HG03575 (cell line): Measurements from ENCODE around the gene CFAP92.
"Not testable (repeated sequence)": the region's sequence is repeated elsewhere in the genome, so short reads cannot be mapped to it uniquely, and the experiment has no call there.

Experiments used
- ATAC-seq: cut with Tn5 transposase; IDR thresholded peaks from one replicate; pipeline ENCODE4 v1.9.1; 2021; ENCODE audit not compliant: unreplicated experiment, insufficient number of reproducible peaks, low FRiP score; ENCODE audit errors: extremely low read depth

CFAP92 gene

DNA sequence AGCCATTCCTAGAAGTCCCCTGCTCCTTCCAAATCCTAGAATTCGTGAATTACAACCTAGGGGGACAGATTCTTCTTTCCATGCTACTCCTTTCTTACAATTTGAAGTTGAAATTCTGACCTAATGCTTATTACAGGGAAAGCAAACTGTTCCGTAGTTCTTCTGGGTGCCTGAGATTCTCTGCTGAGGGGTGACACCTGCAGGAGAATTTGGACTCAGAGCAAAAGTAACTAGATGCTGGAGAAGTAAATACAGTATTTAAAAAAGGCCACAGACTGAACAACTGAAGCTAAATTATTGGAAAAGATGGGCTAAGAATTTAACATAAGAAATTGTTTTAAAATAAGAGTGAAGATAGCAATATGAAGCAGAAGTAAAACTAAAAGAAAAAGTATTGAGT is 76.6 kb downstream of the CFAP92 start:
- no peak for ATAC-seq

DNA sequence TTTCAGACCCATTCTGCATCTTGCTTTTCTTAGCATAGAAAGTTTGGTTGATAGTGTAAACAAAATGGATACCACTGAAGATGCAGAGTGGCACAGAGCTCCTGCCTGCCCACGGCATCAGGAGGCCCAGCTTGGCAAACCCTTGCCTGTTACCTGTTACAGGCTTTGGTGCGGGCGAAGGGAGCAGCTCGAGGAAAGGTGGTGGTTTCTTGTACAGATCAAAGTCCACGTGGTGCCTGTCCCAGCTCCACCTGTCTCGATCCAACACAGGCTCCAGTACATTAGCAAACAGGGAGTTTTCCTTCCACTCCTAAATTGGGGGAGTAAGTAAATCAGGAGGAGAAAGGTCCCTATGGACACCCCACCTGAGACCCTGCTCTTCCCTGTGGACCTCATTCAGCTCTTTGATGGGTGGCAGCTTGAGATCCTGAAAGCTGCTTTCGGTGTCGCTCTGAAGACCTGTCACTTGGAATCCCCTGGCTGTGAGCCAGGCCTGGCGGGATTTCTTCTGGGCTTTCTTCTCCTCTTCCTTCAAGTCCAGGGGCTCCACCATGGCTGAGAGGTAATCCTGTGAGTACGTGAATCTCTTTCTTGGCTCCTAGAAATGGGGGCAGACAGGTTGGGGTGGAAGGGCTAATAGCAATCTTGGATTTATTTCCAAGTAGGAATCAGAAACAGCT is 78.8 kb downstream of the CFAP92 start:
- no peak for ATAC-seq

DNA sequence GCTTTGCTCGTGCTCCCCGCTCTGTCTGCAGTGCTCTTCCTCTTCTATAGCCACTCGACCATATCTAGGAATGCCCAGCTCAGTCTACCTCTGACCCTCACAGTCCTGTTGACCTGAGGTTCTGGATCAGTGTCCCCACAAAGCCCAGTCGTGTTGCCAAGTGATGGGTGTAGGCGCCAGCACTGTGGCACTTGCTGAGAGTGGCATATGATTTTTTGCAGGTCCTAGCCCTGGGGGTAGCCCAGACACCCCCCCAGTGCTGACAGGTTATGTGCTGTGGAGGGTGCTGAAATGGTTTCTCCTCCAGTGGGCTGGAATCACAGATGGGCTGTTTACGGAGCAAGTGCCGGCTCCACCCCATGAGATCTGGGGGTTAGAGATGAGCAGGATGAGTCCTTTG is 82.0 kb downstream of the CFAP92 start:
- ATAC-seq: no peak

DNA sequence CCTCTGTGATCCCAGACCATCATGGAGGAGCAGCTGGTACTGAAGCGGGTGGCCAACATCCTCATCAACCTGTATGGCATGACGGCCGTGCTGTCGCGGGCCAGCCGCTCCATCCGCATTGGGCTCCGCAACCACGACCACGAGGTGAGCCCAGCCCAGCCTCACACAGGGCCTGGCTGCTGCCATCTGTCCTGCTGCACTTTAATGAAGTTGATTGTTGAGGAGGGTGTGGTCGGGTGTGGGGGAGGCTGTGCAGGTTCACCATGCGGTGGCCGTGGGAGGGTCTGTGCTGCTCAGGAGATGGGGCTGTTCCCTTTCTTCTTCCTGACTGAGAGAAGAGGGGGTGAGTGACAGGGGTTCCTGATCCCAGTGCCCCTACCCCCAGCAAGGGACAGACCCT is 83.9 kb downstream of the CFAP92 start:
- ATAC-seq: no peak

DNA sequence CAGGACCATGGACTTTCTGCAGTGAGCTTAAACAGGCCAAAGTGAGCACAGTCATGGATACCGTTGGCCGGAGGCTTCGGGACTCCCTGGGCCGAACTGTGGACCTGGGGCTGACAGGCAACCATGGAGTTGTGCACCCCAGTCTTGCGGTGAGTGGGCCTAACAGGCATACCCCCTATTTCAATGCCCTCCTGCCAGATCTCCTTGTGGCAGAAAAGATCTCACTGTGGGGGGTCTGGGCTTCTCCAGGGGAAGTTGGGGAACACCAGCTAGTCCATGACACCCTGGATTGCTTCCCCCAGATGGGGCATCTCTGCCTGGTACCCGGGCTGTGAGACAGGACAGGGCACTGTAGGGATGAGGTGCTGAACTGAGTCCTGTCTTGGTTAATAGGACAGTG is 84.9 kb downstream of the CFAP92 start:
- no peak for ATAC-seq

DNA sequence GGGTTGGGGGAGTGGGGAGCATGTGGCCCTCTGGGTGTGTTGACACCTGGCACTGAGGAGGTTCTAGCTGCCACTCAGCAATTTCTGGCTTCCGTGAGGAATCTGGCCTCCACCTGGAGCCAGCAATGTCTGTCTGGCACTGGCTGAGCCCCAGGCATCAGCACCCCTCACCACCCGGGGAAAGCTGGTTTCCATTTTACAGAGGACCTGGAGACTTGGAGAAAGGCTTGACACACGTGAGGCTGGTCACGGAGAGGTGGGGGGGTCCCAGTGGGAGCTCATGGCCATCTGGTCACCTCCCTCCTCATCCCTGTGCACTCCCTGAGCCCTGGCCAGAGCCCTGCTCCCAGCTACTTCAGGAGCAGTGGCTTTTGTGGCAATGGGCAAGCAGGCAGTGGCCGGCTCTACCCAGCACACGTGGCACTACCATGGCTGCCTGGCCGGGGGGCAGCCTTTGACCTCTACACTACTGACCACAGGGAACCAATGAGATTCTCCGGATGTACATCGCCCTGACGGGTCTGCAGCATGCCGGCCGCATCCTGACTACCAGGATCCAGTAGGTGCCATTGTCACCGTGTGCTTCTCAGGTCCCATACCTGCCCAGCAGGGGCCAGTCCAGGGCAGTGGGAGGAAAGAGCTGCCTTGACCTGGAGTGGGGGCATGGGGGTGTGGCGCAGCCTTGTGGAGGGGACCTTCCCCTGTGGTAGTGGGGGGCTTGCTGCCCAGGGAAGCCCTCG is 86.0 kb downstream of the CFAP92 start:
- ATAC-seq: no peak

DNA sequence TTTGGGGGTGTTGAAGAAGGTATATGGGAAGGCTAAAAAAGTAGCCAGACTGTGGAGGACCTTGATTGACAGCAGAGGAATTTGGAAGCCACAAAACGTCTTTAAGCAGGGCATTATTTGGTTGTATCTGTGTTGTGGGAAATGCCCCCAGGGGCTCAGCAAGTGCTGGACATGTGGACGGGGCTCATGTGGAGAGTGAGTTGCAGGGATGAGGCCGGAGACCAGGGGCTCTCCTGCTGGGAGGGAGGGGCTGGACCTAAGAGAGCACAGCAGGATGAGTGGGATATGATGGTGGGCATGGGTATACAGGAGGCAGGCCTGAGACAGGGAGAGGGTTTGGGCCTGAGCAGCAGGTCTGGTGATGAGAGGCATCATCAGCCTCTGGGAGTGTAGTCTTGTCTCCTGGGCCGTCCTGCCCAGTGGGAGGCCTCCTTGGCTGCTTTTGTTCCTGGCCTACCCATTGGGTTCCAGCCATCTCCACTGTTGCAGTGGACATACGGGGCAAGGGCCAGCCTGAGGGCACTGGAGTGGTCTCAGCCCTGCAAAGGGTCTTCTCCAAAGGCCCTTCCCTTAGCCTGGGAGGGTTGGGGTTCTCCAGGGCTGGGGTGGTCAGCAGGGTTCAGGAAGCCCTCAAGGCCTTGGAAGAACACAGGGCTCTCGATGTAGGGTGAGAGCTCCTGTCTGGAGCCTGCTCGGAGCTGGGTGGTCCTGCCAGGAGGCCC is 86.9 kb downstream of the CFAP92 start:
- ATAC-seq: no peak

DNA sequence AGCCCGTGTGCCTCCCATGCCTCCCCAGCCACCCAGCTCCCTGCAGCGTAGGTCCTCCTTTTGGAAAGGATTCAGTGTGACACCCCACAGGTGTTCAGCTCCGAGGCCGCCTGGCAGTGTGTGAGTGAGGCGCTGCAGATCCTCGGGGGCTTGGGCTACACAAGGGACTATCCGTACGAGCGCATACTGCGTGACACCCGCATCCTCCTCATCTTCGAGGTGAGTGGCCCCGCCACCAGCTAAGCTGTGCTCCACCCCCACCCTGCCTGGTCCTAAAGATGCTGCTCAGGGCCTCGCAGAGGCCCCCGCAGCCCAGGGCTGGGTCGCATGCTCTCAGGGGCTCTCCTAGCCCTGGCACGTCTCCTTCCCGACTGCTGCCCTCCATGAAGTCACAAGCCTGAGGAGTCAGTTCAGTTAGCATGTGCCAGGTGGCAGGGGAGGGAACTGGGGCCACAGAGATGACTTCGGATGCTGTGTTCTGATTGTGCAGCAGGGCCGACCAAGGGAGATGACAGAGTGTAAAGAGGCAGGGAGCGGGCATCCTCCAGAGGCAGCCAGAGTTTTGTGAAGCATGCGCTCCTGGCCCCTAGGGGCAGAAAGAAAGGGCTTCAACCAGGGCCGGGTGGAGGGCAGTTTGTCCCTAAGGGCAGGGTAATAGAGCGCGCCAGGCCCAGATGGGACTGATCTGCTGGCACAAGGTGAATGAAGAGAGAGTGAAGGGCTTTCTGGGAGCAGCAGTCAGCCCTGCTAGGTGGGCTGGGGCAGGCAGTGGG is 87.7 kb downstream of the CFAP92 start:
- no peak for ATAC-seq

DNA sequence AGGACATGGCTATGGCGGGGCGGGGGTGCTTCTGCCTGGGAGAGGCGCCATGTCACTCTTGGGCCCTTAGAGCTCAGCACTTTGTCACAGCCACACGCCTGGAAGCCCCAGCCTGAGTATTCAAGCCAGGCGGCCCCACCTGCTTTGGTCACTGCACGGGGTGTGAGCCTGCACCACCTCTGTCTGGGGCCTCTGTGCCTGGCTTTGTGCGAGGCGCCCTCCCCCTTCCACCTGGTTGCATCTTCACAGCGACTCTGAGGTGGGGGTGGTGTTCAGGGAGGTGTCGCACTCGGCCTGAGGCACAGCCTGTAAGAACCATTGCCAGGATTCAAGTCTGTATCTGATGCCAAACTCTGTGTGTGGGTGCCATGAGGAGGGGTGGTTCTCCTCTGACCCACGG is 90.4 kb downstream of the CFAP92 start:
- ATAC-seq: no peak

DNA sequence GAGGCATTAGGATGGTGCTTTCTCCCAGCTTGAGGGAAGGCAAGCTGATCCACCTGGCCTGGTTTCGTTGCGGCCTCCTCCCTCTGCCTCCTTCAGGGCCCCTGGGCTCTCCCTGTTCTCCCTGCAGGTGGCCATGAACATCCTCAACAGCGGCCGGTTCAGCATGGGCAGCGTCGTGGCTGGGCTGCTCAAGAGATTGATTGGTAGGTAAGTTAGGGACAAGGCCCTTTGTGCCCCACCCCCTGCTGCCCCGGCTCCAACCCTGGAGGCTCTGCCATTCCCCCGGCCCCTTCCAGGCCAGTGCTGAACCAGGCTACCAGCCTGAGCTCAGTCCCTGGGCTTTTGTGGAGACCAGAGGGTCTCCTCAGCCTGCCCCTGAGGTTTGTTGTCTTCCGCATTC is 91.5 kb downstream of the CFAP92 start:
- ATAC-seq: no peak

DNA sequence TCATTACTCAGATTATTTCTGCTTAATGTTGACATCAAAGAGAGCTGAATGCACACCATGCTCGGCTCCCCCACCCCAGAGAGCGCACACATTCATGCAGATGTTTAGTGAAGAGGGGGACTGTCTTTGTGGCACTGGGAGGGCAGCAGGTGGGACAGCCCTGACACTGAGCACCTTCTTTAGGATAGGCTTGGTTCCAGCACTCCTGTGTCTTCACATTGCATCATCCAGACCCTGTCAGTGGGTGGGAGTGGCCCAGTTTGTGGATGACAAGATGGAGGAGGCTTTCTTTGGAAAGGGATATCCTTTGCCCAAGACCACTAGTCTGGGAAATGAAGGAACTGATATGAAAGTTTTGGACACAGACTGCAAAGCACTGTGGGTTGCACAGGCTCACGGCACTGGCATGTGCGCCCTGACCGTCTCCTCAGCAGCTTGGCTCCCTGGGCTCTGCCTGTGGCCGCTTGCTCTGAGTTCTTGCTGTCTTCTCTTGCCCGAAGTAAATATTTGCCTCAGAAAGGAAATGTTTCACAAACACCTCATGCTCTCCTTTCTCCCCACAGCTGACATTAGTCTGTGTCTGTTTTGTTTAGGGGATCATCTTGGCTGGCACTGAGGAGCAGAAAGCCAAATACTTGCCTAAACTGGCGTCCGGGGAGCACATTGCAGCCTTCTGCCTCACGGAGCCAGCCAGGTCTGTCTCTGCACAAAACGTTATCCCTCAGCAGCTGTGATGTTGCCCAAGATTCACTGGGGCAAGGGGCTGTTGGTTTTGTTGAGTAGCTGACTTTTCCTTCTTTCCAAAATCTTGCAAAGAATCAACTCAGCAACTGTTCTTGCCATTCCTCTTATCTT is 97.8 kb downstream of the CFAP92 start:
- ATAC-seq: no peak

DNA sequence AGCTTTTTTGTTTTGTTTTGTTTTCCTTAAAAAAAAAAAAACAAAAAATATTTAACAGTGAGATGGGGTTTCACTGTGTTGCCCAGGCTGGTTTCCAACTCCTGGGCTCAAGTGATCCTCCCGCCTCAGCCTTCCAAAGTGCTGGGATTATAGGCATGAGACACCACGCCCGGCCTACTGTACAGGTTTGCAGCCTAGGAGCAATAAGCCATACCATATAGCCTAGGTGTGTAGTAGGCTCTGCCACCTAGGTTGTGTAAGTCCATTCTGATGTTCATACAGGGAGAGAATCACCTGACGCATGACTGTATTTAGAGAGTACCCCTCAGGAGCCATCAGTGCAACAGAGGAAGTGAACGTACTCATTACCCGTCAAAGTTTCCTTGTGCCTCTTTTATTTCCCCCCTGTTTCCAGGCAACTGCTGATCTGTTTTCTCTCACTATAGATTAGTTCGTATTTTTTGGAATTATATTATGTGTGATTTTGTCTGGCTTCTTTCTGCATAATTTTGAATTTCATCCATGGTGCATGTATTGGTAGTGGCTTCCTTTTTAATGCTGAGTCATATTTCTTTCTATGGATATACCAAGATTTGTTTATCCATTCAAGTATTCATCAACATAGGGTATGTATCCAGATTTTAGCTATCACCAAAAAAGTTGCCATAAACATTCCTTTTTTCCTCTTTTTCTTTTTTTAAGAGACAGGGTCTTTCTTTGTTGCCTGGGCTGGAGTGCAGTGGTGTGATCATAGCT is 104.6 kb downstream of the CFAP92 start:
- no peak for ATAC-seq

DNA sequence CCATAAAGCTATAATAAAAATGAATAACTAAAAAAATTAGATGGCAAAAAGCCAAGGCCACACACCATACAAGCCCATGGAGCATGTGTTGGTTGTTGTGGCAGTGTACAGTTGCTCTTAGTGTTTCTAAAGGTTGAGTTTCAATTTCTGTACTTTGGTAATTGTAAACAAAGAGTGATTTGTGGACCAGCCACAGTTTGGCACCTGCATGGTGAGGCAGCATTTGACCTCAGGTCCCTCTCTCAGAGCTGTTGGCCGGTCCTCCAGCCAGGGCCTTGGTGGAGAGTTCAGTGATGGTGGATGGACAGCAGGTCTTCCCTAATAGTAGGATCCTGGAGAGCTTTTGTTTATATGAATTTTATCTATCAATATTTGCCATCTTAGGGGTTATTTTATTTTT is 108.9 kb downstream of the CFAP92 start:
- ATAC-seq: no peak

DNA sequence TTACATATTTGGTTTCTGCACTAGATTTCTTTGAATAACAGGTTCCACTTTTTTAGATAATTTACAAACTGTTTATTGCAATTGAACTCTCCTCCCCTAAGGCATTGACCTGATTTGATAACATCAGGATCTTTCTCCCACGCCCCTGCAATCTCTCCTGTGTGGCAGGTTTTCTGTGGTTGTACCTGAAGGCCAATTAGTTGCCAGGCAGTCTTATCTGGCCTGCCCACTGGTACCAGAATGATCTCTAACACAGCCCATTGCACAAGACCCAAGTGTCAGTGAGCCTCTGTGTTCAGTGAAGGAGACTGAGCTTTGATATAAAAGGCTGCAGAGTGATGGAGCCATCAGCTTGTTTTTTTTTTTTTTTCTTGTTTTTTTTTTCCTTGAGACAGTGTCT is 111.2 kb downstream of the CFAP92 start:
- no peak for ATAC-seq

DNA sequence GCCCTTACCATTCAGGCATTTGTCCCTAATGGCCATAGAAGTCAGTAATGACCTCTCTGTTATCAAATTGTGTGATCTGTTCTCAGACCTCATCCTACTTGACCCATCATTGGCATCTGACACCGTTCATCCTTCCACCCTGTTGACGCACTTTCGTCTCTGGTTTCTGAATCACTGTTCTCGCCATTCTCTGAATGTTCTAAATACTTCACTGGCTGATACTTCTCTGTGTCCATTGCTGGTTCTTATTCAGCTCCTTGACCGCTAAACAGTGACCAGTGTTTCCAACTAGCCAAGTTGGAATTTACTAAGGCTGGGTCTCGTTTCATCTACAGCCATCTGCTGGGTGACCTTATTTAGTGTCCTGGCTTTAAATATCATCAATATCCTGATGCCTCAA is 112.3 kb downstream of the CFAP92 start:
- no peak for ATAC-seq

DNA sequence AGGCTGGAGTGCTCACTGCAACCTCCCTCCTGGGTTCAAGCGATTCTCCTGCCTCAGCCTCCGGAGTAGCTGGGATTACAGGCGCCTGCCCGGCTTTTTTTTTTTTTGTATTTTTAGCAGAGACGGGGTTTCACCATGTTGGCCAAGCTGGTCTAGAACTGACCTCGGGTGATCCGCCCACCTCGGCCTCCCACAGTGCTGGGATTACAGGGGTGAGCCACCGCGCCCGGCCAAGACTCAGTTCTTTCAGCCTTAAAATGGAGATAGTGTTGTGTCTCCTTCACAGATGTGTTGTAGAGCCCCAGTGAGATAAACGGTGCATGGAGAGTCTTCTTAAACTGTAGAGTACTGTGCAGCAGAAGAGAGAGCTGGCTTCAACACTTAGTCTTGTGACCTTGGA is 113.4 kb downstream of the CFAP92 start:
- ATAC-seq: not testable (repeated sequence)

DNA sequence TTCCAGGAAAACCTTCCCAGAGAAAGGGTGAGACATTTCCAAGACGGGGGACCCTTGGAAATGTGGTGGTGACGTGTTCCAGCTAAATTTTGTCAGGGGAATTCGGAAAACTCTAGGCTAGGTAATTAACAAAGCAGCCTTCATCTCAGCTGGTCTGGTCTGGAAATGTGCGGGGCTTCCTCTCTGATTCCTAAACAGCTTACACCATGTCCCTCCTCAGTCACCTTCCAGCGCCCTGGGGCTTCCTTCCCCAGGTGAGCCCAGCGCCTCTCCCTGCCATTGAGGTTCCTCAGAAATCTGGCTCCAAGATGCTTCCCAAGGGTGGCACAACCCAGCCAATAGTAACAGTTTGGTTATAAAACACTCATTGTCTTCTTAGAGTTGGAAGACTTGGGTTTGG is 113.9 kb downstream of the CFAP92 start:
- no peak for ATAC-seq
